Subcutaneous adipose tissue (tissue), 4 donors: ENCODE results near the gene AJUBA. TPM values are rescaled to one million over a fixed set of nuclear protein-coding genes. Genes with fewer than 3 reads are reported as not detected.

Experiments
- CTCF ChIP-seq: fragments of 450-650 bp; IDR thresholded peaks from one replicate; pipeline ENCODE4 v1.5.1; 2016; ENCODE audit warnings: low read depth, mild to moderate bottlenecking, control low read depth, antibody characterized with exemption, moderate library complexity
- total RNA-seq, 4 donors: library from RNA; depleted of rRNA; stranded (reverse); fragments of >200 nt; gene quantifications; one replicate each; pipeline ENCODE4 v1.1.0, GENCODE V29; 2016

AJUBA gene
- total RNA-seq, 4 donors from 2014 or later, result 1.8 to 7.2 (median 4.7) TPM

GRCh38 chr14:23009939-23010726 is 27.8 kb upstream of the AJUBA start, which contains the start of gene C14orf93:
Gene C14orf93 (minus strand): TSS chr14:23010143. CDS start chr14:22999023, 11,120 bp downstream.
- no peak for TF ChIP-seq CTCF

DNA sequence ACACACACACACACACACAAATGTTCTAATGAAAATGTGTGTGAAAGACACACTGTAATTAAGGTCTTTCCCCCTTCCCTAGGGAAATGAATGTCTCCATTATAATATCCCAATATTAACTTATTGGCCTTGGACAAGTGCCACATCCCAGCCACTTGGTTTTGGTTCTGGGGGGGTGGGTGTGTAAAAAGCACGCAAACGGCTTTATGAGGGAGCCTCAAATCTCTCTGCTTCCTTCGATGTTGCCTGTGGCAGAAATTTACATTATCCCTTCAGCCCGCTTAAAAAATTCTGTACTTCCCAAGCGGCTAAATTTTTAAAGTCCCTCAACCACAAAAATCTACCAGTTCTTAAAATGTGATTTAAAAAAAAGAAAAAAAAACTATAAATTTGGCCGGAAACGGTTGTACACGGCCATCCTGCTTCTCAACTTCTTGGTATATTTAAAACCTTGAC is 27.2 kb upstream of the AJUBA start:
- no peak for TF ChIP-seq CTCF

DNA sequence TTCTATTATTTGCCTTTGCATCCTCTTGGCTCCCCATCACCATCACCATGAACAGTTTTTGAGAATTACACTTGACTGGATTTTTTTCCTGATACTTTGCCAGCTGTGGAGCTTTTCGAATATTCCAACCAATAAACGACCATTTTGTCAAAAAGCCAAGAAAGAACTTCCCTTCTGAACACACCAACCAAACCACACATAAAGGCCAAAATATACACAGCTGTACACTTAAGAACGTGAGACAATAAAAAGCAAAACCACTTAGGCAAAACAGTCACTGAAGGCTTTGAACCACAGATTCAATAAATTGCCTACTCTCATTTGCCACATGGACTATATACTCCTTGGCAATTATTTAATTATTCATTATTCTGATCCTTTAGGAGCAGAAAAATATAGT is 26.5 kb upstream of the AJUBA start:
- no peak for TF ChIP-seq CTCF

DNA sequence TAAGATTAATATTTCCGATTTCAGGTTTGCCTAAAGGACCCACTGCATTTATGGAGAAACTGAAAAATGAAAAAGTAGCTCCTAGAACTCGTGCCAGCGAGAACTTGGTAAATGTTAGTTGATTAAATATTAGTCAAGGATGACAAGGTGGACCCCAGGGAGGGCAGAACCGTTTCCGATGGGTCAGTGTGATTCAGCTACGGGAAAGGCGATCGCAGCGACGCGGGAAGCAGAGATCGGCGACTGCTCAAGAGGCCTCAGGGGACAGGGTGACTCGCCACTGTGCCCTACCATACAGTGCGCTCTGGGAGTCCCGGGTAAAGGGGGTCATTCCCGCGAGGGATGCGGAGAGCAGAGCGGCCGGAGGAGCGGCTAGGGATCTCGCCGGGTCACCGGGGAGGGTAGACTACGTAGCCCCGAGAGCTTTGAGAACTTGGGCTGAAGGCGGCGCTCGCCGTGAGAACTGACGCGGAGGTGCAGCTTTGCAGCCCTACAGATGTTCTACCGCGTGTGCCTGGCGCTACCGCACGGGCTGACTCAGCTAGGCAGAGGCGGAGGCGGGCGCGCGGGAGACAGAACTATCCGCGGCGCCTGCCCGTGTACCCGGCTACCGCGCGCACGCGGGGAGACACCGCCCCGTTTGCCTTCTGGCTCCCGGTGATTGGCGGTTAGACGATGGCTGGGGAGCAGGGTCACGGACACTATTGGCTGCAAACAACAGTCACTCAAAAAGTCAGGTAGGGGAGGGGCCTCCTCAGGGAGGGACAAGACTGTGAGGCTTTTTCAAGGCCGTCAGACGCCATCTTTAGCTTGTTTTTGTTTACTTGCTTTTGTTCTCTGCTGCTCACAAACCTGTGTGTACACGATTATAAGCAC is 24.4 kb upstream of the AJUBA start:
- TF ChIP-seq CTCF, result no peak

DNA sequence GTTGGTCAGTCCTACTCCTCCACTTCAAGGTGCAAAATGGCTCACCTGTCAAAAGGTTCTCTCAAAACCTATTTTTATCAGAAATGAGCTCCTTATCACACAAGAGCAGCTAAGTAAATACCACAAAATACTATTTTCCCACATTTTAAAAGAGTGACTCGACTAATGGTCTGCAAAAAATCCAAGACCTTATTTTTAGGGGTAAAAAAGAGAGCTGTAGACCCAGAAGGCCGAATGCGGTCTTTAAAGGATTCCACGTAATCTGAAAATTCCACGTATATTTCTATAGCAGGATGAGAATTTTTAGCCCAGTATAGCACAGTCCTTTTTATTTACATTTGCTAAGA is 23.8 kb upstream of the AJUBA start:
- no peak for TF ChIP-seq CTCF

GRCh38 chr14:23005451-23006187 is 23.3 kb upstream of the AJUBA start:
- TF ChIP-seq CTCF, result no peak

GRCh38 chr14:23002592-23002991 is 20.2 kb upstream of the AJUBA start:
- no peak for TF ChIP-seq CTCF
